PC-3 (cell line): ENCODE data around the gene NEU1. TPM values are rescaled to one million over a fixed set of nuclear protein-coding genes. Genes with fewer than 3 reads are reported as not detected.

Experiments used
- ATAC-seq: fragments of 200-7000 bp; cut with Tn5 transposase; 2 replicates; pipeline ENCODE4 v1.9.1; 2020; ENCODE audit warnings: mild to moderate bottlenecking, moderate library complexity
- BruUV-seq: library from RNA; stranded (reverse); fragments of 400-500 nt; replicated peaks from 2 replicates; lab custom pipeline; 2021; lab: Mats Ljungman, UMichigan
- CTCF ChIA-PET: fragments of 300-600 bp; sonication (Branson Sonifier 250); formaldehyde crosslinking; loops from one replicate; lab custom pipeline; 2022; ENCODE audit warnings: antibody characterized with exemption; lab: Charles Lee
- POLR2A ChIA-PET: fragments of 300-600 bp; sonication (Branson Sonifier 250); formaldehyde crosslinking; loops from one replicate; lab custom pipeline; 2022; ENCODE audit warnings: antibody characterized with exemption; ENCODE audit not compliant: unreplicated experiment; lab: Charles Lee
- DNase-seq: peaks from one replicate; pipeline ENCODE4 v3.0.0-alpha.2; 2015
- H2AFZ ChIP-seq: fragments of 300-600 bp; sonication (generic); 2 replicates; pipeline ENCODE4 v1.6.0; 2016; ENCODE audit warnings: antibody characterized with exemption, low read length
- H3F3A ChIP-seq: fragments of 300-600 bp; sonication (generic); one replicate; pipeline ENCODE4 v1.6.0; 2017; ENCODE audit warnings: antibody characterized with exemption, low read length, control low read depth, mild to moderate bottlenecking; ENCODE audit not compliant: unreplicated experiment
- H3K27ac ChIP-seq: fragments of 300-600 bp; sonication (generic); 2 replicates; pipeline ENCODE4 v1.5.1; 2016; ENCODE audit warnings: mild to moderate bottlenecking, low read length
- H3K27me3 ChIP-seq: fragments of 300-600 bp; sonication (generic); 2 replicates; pipeline ENCODE4 v1.6.1; 2016; ENCODE audit warnings: low read length, mixed read lengths
- H3K36me3 ChIP-seq: fragments of 300-600 bp; sonication (generic); 2 replicates; pipeline ENCODE4 v1.6.1; 2016; ENCODE audit warnings: low read depth, mixed run types, low read length, mixed read lengths
- H3K4me1 ChIP-seq: fragments of 300-600 bp; sonication (generic); 2 replicates; pipeline ENCODE4 v1.5.1; 2016; ENCODE audit warnings: low read length; ENCODE audit not compliant: insufficient read depth
- H3K4me2 ChIP-seq: fragments of 300-600 bp; sonication (generic); 2 replicates; pipeline ENCODE4 v1.6.0; 2016; ENCODE audit warnings: low read length
- H3K4me3 ChIP-seq: fragments of 300-600 bp; sonication (generic); 2 replicates; pipeline ENCODE4 v1.5.1; 2016; ENCODE audit warnings: mild to moderate bottlenecking, low read length, mixed read lengths
- H3K79me2 ChIP-seq: fragments of 300-600 bp; sonication (generic); 2 replicates; pipeline ENCODE4 v1.6.1; 2017; ENCODE audit warnings: low read length, mixed read lengths
- H3K9ac ChIP-seq: fragments of 300-600 bp; sonication (generic); 2 replicates; pipeline ENCODE4 v1.6.0; 2016; ENCODE audit warnings: mild to moderate bottlenecking, low read length
- H3K9me2 ChIP-seq: fragments of 300-600 bp; sonication (generic); replicated peaks from 2 replicates; pipeline ENCODE4 v1.6.1; 2016; ENCODE audit warnings: mixed run types, low read length, mixed read lengths
- H3K9me3 ChIP-seq: fragments of 300-600 bp; sonication (generic); 2 replicates; pipeline ENCODE4 v1.6.1; 2016; ENCODE audit warnings: low read length, mixed read lengths
- H4K20me1 ChIP-seq: fragments of 300-600 bp; sonication (generic); 2 replicates; pipeline ENCODE4 v1.6.1; 2016; ENCODE audit warnings: low read length, mixed read lengths
- CTCF ChIP-seq: fragments of 300-600 bp; sonication (generic); conservative IDR thresholded peaks from 2 replicates; pipeline ENCODE4 v1.5.1; 2017; ENCODE audit warnings: antibody characterized with exemption, low read depth, mild to moderate bottlenecking, low read length
- EZH2 ChIP-seq: fragments of 300-600 bp; sonication (generic); IDR thresholded peaks from one replicate; pipeline ENCODE4 v1.6.1; 2017; ENCODE audit warnings: antibody characterized with exemption, mild to moderate bottlenecking, low read length; ENCODE audit not compliant: unreplicated experiment
- EZH2phosphoT487 ChIP-seq: fragments of 300-600 bp; sonication (generic); IDR thresholded peaks from 2 replicates; pipeline ENCODE4 v1.6.1; 2018; ENCODE audit warnings: mild to moderate bottlenecking, antibody characterized with exemption, low read length, borderline replicate concordance
- intact Hi-C: fragments of 100-400 bp; cut with micrococcal nuclease; formaldehyde crosslinking; loops from 2 replicates; pipeline ENCODE4 v1.9.0; 2023
- total RNA-seq: library from RNA; depleted of rRNA; stranded (reverse); fragments of >200 nt; gene quantifications from 2 replicates; pipeline ENCODE4 v1.2.3, GENCODE V29; 2014

The NEU1 gene
- total RNA-seq, 1 experiment from 2014 or later, result 31.7 TPM

- ChIA-PET POLR2A (interaction anchor here (0.5 kb wide), 1 partner anchor 10 kb away, joined by 3 read pairs; no protein-coding TSS in a partner anchor), CTCF (no interaction called here)
- no peaks in the 10 kb centered on the region for H3K4me1 ChIP-seq
- H3K36me3 ChIP-seq, result no peaks in the 10 kb centered on the region
- H3F3A ChIP-seq, result no peaks in the 10 kb centered on the region
- DNase-seq (no peak), ATAC-seq (no peak)
- H3K9ac ChIP-seq, result no peak overlapping the region
- H4K20me1 ChIP-seq, result no peaks in the 10 kb centered on the region
- H3K27ac ChIP-seq, result no peak overlapping the region
- no peaks in the 10 kb centered on the region for H3K79me2 ChIP-seq
- no peaks in the 10 kb centered on the region for H3K9me2 ChIP-seq
- H2AFZ ChIP-seq, result no peak overlapping the region
- no peak overlapping the region for H3K4me2 ChIP-seq
- no peaks in the 10 kb centered on the region for H3K9me3 ChIP-seq
- TF ChIP-seq CTCF (no peak), EZH2phosphoT487 (no peak)
- H3K27me3 ChIP-seq, result no peaks in the 10 kb centered on the region
- intact Hi-C loops, result no loop called here
- no TSS peak for BruUV-seq
- H3K4me3 ChIP-seq, result no peak overlapping the region
Observed at GRCh38 chr6:31851485-31851832, 11.2 kb downstream of the NEU1 start.

- CTCF ChIA-PET, result no interaction called here
- BruUV-seq, result no TSS peak
Observed at GRCh38 chr6:31850765-31851484, 11.7 kb downstream of the NEU1 start.

More at GRCh38 chr6:31850765-31851484, 11.7 kb downstream of the NEU1 start:
- no peaks in the 10 kb centered on the region for H3K9me3 ChIP-seq
- no peaks in the 10 kb centered on the region for H3K36me3 ChIP-seq
- H3K27me3 ChIP-seq, result no peaks in the 10 kb centered on the region
- H3K79me2 ChIP-seq, result no peaks in the 10 kb centered on the region
- H3K4me1 ChIP-seq, result no peaks in the 10 kb centered on the region
- no peak overlapping the region for H3K4me2 ChIP-seq
- no peak for DNase-seq
- no peaks in the 10 kb centered on the region for H3F3A ChIP-seq
- no peaks in the 10 kb centered on the region for H3K9me2 ChIP-seq
- H3K9ac ChIP-seq, result no peak overlapping the region
- no peak overlapping the region for H3K27ac ChIP-seq
- H2AFZ ChIP-seq, result no peak overlapping the region
- no peak overlapping the region for H3K4me3 ChIP-seq
- intact Hi-C loops, result no loop called here
- ATAC-seq, result no peak
- no peaks in the 10 kb centered on the region for H4K20me1 ChIP-seq
- POLR2A ChIA-PET, result interaction anchor here (0.5 kb wide), 1 partner anchor 9 kb away, joined by 3 read pairs; no protein-coding TSS in a partner anchor
- TF ChIP-seq EZH2phosphoT487, result no peak
- no peak for TF ChIP-seq EZH2
- TF ChIP-seq CTCF, result no peak
